ENCODE measurements around the gene INTS1.
A peak's percentile ranks its signal among the peaks of the same experiment; 100 is the strongest.

The INTS1 gene

DNA sequence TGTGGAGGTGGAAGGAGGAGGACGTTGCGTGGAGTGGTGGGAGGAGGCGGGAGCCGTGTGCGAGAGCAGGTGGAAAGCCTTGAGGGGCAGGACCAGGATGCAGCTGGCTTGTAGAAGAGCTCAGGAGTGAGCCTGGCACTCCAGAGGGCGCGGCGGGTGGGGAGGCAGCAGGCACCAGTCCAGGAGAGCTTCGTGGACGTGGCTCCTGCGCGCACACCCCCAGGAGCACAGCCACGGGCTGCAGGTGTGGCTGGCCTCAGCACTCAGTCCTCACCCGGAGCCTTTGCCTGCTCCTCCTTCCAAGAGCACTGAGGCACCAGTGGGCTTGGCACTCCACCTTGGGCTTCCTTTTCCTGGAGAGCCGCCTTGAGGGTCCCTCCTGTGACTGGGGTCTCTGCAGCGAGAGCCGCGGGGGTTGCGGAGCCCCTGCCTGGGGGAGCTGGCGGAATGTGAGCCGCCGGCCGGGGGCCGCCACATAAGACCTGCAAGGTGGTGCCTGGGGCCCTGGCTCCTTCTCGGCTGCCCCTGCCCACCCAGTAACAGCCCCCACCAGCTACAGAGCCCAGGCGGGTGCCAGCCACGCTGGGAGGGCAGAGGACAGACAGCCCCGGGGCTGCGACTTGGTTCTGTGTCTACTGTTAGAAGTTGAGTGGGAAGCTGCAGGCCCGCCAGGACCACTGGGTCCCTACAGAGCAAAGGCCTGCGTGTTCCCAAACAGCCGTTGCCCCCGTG, 37.4 kb upstream of the INTS1 start:
- peak; percentile 21 for DNase-seq

DNA sequence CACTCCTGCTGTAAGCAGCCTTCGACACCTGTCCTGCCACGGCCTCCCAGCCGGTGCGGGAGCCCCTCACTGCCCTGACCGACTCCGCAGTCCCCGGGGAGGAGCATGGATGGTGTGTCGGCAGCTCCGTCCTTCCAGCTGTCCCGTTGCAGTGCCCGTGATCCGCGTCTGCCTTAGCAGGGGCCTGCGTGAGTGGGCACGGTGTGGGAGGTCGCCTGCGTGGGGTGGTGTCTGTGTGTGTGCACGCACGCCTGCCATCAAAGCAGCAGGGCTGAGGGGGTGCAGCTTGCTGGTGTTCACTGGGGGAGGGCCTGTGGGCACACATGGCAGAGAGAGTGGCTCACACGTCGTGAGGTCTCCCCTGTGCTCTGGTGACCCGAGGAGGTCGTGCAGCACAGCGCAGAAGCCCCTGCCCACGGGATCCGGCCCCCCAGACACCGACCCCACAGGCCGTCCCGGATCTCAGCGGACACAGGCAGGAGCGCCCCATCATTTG, 36.6 kb upstream of the INTS1 start:
- peak; percentile 24 for DNase-seq

DNA sequence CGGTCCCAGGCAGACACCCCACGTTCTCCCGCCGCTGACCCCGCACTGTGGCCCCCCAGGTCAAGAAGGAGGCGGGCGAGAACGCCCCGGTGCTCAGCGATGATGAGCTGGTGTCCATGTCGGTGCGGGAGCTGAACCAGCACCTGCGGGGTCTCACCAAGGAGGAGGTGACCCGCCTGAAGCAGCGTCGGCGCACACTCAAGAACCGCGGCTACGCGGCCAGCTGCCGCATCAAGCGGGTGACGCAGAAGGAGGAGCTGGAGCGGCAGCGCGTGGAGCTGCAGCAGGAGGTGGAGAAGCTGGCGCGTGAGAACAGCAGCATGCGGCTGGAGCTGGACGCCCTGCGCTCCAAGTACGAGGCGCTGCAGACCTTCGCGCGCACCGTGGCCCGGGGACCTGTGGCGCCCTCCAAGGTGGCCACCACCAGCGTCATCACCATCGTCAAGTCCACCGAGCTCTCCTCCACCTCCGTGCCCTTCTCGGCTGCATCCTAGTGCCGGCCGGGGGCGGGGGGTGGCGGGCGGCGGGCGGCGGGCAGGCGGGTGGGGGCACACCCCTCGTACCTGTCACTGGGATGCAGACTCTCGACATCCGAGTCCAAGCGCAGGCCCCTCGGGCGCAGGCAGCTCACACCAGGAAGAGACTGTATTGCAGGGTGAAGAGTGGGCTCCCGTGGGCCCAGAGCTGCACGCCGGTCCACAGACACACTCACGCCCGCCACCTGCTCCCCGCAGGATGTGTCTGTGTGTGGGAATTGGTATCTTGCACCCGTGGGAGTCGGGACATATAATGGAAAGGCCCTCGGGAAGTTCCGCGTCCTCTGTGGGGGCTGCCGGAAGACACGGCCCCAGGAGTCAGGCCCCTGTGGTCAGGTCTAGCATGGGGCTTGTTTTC, 35.9 kb upstream of the INTS1 start:
- DNase-seq, result peak; percentile 20

DNA sequence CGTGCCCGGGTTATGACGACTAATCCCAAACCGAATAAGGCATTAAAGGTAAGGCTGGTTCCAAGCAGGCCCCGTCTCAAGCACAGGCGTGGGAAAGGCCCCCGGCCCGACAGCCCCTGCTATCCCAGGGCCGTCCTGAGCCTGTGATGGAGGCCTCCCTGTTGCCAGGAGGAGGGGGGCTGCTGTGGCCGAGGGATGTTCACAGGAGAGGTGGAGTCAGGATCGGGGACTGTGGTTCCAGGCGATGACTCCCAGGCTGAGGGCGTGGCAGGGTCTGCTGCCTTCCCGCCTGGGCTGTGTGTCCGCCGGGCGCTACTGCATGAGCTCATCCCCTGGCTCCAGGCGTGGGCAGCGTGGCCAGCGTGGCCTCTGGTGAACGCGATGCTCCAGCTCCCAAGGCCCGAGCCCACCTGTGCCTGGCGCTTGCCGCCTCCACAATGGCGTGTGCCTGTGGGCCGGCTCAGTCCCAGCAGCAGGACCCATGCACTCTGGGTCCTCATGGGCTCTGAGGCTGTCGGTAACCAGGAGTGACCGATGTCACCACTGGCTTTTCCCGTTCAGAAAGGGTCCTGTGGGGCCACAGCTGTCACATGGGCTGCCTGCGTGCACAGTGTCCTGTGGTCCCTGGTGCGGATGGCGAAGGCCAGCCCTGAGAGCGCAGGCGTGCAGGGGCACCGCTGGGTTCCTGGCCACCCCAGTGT, 35.1 kb upstream of the INTS1 start:
- DNase-seq, result peak; percentile 53

DNA sequence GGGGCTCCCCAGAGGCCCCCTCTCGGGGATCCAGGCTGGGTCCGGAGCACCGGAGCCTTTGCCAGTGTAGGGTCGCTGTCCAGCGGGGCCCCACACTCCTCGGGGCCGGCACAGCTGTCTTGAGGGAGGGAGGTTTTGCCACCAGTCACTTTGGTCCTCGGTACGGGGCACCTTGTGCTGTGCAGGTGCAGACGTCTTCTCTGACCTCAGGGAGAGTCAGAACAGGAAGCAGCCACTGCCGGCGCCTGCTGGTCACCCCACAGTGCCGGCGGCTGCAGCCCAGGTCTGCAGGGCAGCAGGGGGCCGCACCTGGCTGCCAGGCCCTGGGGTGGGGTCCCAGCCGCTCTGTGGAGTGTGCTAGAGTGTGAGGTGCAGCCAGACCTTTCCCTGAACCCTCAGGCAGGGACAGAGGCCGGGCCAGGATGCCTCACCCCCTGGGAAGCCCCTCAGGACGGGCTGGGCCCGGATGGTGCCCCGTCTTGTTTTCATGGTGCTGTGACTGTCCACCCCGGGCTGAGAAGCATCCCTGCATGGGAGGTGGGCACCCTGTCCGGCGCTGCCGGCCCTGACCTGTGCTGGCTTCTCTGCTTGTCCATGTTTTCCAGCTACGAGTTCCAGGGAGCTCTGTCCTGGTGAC, 34.5 kb upstream of the INTS1 start:
- DNase-seq, result peak; percentile 40

DNA sequence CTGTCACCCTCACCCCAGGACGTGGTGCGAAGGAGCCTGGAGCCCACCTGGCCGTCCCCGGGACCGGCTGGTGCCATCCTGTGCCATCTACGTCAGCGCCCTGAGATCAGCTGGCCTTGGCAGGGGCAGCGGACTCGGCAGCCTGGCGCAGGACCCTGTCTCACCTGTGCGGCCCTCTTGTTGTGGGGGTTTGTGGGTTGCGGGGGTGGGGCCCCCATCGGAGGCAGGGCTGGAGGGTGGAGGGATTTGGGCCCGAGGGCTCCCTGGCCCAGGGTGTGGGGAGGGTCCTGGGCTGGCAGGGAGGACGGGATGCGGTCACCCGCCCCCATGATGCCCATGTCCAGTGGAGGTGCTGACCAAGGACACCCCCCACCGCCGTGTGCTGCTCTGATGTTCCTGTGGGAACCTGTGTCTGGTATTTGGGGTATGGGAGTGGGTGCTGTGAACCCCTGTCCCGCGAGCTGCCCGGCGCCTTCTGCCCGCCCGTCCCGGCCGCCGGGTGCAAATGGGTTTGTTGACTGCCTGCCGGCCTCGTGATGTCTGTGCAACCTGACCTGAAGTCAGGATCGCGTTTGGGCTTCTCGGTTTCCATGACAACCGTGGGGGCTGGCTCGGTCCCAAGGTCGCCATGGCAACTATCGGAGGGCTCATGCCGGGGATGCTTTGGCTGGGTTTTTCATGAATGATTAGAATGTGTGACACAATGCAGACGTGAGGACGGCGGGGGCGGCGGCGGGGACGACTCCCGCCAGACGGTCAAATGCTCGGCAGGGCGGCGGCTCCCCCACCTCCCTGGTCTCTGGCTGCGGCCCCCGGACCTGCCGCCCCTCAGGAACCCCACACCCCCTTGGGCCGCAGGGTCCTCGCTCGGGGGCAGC, 33.6 kb upstream of the INTS1 start:
- DNase-seq, result peak; percentile 91

DNA sequence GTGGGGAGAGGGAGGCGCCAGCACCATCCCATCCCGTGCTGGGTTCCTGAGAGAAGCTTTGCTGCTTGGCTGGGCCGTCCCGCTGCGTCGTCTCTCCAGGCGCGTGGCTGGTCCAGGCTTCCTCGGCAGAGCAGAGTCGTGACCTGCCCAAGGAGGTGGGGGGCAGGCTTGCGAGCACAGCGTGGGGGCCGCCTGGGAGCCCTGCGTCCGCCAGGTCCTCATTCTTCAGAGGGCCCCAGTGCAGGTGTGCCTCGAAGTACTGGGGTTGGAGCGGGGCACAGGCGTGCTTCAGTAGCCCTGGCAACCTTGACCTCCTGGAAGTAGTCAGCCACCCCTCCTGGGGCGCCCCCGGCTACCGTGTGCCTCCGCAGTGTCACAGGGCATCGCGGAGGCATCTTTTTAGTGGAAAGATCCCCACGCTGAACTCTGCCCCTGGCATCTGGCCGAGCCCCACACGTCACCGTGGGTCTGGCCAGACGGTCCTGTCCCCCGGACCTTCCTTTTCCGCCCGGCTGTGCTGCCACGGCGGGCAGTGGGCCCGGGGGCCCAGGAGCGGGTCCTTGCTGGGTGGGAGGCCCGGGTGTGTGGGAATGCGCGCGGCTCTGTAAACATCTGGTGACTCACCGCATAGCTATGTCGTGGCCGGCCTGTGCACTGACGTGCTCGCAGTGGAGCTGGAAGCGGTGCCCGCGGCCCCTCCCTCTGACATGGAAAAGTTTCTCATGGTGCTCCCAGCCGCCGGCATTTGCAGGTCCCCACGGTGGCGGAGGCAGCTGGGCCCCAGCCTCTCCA, 32.8 kb upstream of the INTS1 start:
- peak; percentile 97 for DNase-seq

DNA sequence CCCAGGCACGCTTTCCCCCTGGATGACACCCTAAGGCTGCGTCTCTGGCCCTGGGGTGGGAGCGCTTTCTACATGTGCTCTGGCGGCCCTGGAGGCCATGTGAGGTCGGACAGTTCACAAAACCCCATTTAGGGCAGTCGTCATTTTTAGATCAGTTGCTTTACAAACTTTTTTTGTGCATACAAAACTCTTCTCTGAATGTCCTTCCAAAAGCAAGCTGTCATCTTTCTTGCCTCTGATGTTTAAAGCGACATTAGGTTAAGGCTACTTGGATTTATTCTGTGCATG, 32.2 kb upstream of the INTS1 start:
- no peak for DNase-seq

DNA sequence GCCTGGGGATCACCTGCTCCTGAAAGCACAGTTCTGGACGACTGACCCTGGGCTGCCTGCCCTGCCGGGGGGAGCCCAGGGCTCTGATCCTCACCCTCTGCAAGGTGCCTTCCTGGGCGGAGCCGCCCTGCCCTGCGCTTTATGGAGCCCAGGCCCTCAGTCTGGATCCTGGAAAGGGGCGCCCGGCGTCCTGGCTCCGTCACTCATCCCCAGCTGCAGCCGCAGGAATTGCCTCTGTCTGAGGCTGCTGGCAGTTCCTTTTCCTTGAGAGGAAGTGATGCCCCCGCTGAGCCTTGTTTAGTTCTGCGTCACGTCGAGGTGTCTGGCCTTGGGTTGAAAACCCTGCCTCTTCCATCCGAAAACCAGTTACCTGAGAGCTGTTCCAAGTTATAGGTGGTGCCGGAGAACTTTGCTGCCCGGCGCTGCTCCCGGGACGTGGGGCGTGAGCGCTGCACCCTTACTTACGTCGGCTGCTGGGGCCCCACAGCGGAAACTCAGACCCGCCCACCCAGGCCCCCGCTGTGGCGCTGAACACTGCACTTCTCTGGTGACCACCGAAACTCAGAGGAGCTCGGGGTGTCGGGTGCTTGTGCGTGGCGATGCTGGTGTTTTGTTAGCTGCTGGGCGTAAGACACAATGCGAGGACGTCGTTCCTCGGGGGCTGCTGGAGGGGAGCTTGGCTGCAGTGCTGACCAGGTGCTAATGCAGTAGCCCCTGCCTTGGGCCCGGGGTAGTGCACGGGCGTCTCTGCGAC, 31.7 kb upstream of the INTS1 start:
- peak; percentile 38 for DNase-seq

DNA sequence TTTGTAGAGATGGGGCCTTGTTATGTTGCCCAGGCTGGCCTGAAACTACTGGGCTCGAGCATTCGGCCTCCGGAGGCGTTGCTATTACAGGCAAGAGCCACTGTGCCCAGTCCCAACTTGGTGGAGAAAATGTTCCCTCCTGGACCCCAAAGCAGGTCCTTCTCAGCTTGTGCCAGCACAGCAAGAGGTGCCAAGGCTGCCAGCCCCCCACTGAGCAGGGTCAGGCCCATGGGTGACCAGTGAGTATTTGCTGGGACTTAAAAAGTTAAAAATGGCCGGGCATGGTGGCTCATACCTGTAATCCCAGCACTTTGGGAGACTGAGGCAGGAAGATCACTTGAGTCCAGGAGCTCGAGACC, 30.9 kb upstream of the INTS1 start:
- DNase-seq, result no peak

DNA sequence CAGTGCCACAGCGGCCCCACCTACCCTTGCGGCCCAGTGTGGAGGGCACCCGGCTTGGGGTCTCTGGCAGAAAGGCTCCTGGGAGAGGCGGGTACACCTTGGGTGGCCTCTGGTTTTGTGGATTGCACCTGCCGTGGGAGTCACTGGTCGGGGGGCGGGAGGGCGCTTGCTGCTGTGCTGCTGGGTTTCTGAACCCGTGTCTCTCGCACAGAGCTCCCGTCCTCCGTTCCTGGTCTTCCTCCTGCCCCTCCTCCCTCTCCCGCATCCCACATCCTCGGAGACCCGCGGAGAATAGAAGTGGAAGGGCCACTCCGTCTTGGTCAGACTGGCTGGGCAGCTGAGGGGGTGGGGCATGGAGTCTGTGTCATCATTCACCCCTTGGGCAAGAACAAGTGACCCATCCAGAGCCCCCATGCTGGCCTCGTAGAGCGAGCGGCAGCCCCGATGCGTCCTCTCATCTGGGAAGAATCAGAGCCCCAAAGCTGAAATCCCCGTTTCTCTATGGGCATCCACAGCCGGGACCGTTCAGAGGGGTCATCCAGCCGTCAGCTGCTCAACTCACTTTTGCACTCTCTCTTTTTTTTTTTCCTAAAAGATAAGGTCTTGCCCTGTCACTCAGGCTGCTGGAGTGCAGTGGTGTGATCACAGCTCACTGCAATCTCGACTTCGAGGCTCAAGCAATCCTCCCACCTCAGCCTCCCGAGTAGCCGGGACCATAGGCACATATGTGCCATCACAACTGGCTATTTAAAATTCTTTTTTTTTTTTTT, 30.3 kb upstream of the INTS1 start:
- DNase-seq, result peak; percentile 29

DNA sequence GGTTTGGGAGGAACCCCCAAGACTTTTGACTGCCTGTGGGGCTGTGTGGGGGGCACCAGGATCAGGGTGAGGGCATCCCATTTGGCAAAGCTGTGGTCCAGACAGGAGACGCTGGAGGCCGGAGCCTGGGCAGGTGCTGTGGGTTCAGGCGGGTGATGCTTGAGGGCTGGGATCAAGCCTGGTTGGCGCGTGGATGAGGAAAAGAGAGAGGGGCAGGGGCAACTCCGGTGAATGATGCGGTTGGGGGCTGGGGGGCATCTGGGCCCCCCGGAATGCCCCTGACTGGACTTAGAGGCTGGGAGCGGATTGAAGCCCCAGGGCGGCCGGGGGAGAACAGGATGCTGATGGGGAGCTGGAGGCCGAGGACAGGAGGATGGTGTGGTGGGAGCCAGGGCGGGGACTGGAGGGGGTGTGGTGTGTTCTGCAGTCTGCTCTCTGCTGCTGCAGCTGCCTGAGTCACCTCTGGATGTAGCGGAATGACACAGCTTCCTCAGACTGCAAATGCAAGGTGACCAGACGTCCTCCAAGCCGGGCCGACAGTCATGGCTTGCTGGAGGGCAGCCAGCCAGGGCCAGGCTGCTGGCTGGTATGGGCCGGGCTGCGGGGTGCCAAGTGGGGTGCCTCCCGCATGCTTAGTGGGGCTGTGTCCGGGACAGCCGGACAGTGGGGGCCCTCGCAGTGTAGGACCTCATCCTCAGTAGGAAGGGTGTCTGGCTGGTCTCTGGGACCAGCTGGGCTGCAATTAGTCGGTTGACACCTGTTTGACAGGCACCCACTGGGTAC, 29.5 kb upstream of the INTS1 start:
- DNase-seq, result peak; percentile 62

DNA sequence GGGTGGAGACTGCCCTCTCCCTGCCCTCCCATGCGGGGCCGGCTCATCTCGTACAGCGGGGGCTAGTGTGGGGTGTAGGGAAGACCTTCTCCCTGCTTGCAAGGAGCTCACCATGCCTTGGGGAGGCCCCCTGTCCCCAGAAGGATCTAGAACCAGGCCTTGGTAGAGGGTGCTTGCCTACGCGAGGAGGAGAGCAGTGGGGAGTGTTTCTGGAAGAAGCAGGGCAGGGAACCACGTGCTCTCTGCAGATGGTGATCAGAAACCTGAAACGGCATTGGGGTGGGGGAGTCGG, 29.0 kb upstream of the INTS1 start:
- DNase-seq, result no peak

DNA sequence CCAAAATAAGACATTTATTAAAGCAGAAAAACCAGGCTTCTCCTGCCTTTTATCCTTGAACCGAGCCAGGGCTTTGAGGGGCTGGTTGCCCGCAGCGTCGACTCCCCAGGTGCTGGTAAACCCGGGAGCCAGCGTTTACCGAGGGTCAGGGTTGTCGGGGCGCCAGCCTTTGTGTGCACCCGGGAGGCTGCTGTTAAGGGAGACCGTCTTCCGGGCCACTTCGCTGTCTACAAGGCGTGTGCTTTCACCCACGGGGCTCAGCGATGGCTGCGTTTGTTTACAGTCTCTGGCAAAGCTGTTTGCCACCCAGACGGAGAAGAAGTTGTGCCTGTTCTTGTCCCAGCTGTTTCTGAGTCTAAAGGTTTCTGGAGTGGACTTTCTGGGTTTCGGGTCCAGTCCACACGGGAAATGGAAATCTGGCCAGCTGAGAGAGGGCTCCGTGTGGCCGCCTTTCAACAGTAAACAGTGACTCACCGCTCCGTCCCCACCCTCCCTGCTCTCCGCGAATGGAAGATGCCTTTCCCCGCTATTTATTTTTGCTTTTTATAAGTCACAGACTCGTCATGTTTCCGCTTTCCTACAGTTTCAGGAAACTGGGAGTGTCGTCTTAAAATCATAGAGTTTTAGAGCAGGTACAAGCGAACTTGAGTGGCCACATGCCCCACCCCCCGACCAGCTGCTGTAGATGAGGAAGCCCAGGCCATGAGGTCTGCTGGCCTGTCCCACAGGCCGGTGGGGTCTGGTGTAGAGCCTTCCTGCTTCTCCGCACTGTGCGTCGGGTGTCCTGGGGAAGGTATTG, 28.5 kb upstream of the INTS1 start:
- peak; percentile 82 for DNase-seq

DNA sequence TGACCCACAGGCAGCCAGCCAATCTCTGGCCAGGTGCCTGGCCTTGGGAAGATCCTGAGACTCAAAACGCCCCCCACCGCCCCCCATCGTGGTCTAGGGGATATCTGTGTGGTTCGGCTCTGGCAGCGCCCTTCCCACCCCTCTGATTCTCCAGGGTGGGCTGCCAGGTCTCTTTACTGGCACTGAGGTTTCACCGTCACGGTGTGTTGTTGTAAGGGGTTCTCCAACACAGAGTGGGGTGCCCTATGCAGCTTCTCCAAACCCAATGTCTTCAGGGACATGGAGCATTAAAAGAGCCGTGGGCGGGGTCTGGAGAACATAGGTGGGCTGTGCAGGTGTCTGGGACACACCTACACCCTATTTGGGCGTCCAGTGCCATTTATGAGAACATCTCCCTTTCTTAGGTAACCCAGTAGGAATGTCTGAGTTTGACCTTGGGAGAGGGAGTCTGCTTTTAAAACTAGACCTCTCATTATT, 27.8 kb upstream of the INTS1 start:
- no peak for DNase-seq

DNA sequence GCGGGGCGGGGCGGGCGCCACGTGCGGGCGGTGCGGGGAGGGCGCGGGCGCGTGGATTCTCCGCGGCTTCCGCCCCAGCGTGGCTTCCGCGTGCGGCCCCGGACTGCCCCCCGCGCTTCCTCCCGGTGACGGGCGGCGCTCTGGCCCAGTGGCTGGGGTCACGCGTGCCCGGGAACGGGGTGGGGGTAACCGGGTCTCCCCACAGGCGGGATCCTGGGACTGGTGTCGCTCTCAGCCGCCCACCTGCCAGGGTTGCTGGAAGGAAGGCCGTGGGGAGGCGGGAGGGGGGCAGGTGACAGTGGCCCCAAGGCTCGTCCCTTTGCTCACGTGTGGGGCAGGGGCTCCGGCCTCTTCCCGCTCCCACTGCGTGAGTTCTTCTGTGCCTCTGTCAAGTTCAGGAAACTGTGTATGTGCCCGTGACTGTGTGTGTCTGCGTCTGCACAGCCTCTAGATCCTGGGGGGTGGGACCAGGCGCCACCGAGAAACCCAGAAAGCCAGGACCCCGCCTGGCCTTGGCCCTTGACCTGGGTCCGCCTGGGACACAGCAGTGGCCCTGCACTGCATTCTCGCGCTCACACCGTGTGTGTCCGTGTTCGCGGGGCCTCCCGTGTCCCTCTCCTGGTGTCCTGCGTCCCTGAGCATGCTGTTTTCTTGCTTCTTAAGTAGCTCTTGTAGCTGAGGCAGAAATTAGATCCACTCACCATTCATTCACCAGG, 27.2 kb upstream of the INTS1 start:
- no peak for DNase-seq

DNA sequence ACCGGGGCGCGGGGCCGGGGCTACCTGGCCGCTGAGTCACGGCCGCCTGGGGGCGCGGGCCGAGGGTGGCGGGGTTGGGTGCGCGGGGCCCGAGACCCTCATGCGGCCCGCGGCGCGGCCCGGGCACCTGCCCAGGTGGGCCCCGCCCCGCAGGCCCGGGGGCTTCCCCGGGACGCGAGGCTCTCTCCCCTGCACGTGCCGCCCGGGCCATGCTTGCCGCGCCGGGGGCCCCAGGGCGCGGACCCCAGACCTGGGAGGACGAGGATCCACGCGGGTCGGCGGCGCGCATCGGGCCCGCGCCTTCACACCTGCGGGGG, 26.7 kb upstream of the INTS1 start:
- no peak for DNase-seq
